Measurements from ENCODE around the gene TERB1. TPM values are rescaled to one million over a fixed set of nuclear protein-coding genes. Genes with fewer than 3 reads are reported as not detected.

The TERB1 gene
- total RNA-seq, 1 donor from 2014 or later: 0.41 TPM

GRCh38 chr16:66847533-66848067 lies 46.2 kb upstream of the TERB1 start:
- no peak overlapping the region for H3K4me3 Mint-ChIP-seq
- H3K27ac Mint-ChIP-seq: no peak overlapping the region
- H3K36me3 Mint-ChIP-seq: no peaks in the 10 kb centered on the region
- TF ChIP-seq CTCF (conservative IDR thresholded peaks at IDR 0.05): no peak
- H3K4me1 Mint-ChIP-seq (ENCODE audit: unreplicated experiment): peaks cover 4% of the 10 kb centered on the region
- H3K27me3 Mint-ChIP-seq: peaks cover 61% of the 10 kb centered on the region
- H3K9me3 Mint-ChIP-seq: no peaks in the 10 kb centered on the region
- DNase-seq (ENCODE audit: extremely low spot score, unreplicated experiment): no peak

GRCh38 chr16:66846831-66847230 lies 45.4 kb upstream of the TERB1 start:
- H3K4me1 Mint-ChIP-seq (ENCODE audit: unreplicated experiment): peaks cover 7% of the 10 kb centered on the region
- peaks cover 67% of the 10 kb centered on the region for H3K27me3 Mint-ChIP-seq
- TF ChIP-seq CTCF (conservative IDR thresholded peaks at IDR 0.05): no peak
- H3K4me3 Mint-ChIP-seq: no peak overlapping the region
- no peak for DNase-seq (ENCODE audit: extremely low spot score, unreplicated experiment)
- H3K36me3 Mint-ChIP-seq: no peaks in the 10 kb centered on the region
- no peaks in the 10 kb centered on the region for H3K9me3 Mint-ChIP-seq
- no peak overlapping the region for H3K27ac Mint-ChIP-seq

GRCh38 chr16:66846266-66846665 lies 44.9 kb upstream of the TERB1 start:
- Mint-ChIP-seq H3K4me1 (ENCODE audit: unreplicated experiment) (peaks cover 7% of the 10 kb centered on the region), H3K27me3 (peaks cover 72% of the 10 kb centered on the region), H3K9me3 (no peaks in the 10 kb centered on the region), H3K36me3 (no peaks in the 10 kb centered on the region), H3K4me3 (peak overlapping the region; percentile 70), H3K27ac (no peak overlapping the region)
- TF ChIP-seq CTCF (conservative IDR thresholded peaks at IDR 0.05): no peak
- no peak for DNase-seq (ENCODE audit: extremely low spot score, unreplicated experiment)

GRCh38 chr16:66845791-66846221 lies 44.4 kb upstream of the TERB1 start:
- Mint-ChIP-seq H3K27ac (no peak overlapping the region), H3K36me3 (no peaks in the 10 kb centered on the region), H3K27me3 (peaks cover 75% of the 10 kb centered on the region), H3K4me3 (peak overlapping the region; percentile 70), H3K9me3 (no peaks in the 10 kb centered on the region), H3K4me1 (ENCODE audit: unreplicated experiment) (peaks cover 7% of the 10 kb centered on the region)
- no peak for DNase-seq (ENCODE audit: extremely low spot score, unreplicated experiment)
- TF ChIP-seq CTCF (conservative IDR thresholded peaks at IDR 0.05): no peak

- H3K27ac Mint-ChIP-seq: no peak overlapping the region
- H3K27me3 Mint-ChIP-seq: peaks cover 77% of the 10 kb centered on the region
- peaks cover 7% of the 10 kb centered on the region for H3K4me1 Mint-ChIP-seq (ENCODE audit: unreplicated experiment)
- no peak for DNase-seq (ENCODE audit: extremely low spot score, unreplicated experiment)
- H3K36me3 Mint-ChIP-seq: no peaks in the 10 kb centered on the region
- peak overlapping the region; percentile 45 for H3K4me3 Mint-ChIP-seq
- no peaks in the 10 kb centered on the region for H3K9me3 Mint-ChIP-seq
- no peak for TF ChIP-seq CTCF (conservative IDR thresholded peaks at IDR 0.05)
These were observed 43.7 kb upstream of the TERB1 start for GRCh38 chr16:66845080-66845410.
